Measurements from ENCODE around the gene ROGDI.

The ROGDI gene

DNA sequence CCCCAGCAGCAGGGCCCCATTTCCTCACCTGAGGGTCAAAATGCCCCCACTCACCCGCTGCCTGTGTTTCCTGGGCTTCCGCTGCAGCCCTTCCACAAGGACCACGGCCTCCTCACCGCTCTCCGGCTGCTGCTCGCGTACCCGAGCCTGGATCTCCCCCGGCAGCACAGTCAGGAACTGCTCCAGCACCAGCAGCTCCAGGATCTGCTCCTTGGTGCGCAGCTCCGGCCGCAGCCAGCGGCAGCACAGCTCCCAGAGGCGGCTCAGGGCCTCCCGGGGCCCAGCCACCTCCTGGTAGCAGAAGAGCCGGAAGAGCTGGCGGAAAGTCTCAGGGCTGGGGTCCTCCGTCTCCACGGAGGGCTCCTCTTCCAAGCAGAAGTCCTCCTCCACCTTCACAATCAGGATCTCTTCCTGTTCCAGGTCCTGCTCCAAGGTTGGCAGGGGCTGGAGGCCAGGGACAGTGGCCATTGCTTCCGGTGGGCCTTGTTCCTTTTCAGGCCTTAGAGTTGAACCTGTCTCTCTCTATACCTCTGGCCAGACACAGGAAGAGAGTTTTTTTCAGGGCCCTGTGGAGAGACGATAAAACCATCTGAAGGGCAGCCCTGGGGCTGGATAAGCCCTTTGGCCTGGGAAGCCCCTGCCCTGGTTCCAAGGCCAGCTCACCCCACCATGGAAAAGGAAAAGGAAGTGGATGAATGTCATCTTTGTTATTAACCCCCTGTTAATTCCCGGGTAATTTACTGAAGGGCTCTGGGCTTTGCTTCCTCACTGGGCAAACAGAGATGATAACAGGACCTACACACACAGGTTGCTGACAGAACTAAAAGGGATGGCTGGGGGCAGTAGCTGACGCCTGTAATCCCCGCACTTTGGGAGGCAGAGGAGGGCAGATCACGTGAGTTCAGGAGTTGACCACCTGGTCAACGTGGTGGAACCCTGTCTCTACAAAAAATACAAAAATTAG is 36.6 kb downstream of the ROGDI start:
- no peak for DNase-seq

DNA sequence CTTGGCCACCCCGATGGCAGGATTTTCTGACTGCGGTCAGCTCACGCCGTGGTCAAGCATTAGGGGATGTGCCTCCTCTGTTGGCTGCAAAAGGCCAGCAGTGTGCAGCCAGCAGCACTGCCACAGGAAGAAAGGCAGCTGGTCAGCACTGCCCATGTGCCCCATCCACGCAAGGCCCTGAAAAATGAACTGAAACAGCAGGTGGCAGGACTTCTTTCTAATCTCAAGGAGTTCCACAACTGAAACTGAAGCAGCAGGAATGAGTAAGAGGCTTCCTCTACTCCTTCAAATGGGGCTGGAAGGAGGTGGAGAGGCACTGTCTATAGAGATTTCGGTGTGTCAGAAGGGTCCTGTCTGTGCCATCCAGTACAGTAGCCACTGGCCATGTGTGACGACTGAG is 38.6 kb downstream of the ROGDI start:
- no peak for DNase-seq

DNA sequence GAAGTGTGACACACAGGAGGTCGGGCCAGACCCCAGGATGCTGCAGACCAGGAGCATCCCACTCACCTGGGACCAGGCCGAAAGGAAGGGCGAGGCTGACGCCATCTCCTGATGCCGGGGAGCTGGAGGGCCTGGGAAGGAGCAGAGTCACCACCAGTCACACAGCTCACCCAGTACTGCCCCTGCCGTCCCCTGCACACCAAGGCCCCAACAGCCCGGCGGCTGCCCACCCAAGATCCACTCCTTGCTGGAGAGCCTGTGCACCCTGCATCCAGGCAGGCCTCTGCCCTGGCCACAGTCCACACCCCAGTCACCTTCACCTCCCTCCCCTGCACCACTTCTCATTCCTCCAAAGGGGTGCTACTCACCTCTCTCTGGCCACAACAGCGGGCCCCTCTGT is 40.2 kb downstream of the ROGDI start:
- DNase-seq = no peak

DNA sequence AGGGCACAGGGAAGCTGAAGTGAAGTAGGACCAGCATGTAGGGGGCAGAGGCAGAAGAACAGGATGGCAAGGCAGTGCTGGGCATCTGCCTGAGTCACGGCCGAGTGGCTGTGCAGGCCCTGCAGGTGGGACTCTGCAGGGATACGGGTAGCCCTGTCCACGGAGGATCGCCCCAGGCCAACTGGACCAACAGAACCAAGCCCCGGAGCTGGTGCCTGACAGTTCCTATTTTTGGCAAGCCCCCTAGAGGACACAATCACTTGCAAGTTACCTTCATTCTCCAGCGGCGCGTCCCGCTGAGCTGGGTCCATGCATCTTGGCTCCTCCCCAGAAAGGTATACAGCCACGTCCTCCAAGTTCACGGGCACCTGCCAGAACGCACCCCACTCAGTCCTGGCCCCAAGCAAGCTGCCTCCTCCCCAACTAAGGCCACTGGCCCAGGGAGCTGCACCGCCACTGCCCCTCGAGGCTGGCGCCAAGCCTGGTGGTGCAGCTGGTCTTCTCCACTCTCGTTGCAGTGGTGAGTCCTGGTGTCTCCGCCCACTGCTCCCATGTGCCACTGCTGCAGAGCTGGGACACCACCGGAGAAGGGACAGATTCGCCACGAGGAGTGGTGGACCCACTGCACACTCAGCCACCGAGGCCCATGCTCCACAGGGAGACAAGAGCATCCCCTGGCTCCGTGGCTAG is 42.1 kb downstream of the ROGDI start:
- DNase-seq = no peak

DNA sequence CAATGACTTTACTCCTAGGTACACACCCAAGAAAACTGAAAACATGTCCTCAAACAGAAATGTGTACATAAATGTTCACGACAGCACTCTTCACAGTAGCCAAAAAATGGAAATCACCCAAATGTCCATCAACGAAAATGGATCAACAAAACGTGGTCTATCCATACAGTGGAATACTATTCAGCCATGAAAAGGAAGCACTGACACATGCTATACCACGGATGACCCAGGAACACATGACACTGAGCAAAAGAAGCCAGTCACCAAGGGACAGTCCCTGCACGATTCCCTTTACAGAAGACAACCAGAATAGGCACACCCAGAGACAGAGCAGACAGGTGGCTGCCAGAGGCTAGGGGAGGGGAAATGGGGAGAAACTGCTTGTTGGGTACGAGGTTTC is 46.7 kb downstream of the ROGDI start:
- no peak for DNase-seq

DNA sequence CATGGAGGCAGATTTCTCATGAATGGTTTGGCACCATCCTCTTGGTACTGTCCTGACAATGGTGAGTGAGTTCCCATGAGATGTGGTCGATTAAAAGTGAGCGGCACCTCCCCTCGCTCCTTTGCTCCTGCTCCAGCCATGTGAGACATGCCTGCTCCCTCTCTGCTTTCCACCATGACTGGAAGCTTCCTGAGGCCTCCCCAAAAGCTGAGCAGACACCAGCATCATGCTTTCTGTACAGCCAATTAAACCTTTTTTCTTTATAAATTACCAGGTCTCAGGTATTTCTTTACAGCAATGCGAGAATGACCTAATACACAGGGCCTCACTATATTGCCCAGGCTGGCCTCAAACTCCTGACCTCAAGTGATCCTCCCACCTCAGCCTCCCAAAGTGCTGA is 47.6 kb downstream of the ROGDI start:
- no peak for DNase-seq

DNA sequence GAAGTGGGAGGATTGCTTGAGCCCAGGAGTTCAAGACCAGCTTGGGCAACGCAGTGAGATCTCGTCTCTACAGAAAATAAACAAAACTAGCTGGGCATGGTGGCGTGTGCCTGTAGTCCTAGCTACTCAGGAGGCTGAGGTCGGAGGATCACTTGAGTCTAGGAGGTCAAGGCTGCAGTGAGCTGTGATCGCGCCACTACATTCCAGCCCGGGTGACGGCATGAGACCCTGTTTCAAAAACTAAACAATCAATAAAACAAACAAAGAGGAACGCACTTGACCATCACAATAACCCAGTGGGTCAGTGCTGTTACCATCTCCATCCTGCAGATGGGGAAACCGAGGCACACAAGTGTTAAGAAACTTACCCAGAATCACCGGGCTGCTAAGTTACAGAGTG is 49.2 kb downstream of the ROGDI start:
- no peak for DNase-seq

DNA sequence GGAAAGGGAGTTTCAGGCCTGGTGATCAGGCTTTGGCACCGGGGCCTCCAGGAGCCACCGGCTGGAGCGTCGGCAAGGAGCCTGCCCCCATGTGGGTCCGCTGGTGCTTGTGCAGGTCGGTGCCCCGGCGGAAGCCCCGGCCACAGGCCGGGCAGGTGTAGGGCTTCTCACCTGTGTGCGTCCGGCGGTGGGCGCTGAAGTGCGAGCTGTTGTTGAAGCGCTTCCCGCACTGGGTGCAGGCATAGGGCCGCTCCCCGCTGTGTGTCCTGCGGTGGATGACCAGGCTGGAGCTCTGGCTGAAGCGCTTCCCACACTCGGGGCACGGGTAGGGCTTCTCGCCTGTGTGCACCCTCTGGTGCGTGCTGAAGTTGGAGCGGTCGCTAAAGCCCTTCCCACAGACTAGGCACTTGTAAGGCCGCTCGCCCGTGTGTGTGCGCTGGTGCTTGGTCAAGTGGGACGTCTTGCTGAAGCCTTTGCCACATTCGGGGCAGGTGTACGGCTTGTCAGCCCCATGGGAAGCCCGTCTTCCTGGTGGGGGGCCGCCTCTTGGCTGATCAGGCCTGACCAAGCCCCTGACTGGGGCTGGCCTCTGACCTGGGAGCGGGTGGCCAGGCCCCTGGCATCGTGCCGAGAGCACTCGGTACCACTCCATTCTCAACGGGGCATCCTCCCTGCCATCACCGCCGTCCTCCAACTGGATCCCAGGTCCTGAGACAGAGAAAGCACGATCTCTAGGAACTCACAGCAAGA is 49.9 kb downstream of the ROGDI start:
- no peak for DNase-seq

DNA sequence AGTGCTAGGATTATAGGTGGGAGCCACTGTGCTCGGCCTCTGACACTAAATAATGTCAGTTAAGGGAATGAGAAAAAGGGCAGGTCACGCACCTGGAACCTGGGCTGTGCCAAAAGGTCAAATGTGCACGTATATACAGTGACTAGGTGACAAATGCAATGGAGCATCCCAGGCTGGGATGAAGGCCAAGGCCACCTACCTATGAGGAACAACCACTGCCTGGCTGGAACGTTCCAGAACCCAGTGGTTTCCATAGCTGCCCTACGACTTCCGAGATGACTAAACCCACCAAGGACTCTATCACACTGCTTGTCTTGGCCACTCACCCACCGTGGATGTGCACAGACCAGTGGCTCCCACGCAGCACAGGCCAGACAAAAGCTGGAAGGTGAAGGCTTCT is 51.5 kb downstream of the ROGDI start:
- no peak for DNase-seq

DNA sequence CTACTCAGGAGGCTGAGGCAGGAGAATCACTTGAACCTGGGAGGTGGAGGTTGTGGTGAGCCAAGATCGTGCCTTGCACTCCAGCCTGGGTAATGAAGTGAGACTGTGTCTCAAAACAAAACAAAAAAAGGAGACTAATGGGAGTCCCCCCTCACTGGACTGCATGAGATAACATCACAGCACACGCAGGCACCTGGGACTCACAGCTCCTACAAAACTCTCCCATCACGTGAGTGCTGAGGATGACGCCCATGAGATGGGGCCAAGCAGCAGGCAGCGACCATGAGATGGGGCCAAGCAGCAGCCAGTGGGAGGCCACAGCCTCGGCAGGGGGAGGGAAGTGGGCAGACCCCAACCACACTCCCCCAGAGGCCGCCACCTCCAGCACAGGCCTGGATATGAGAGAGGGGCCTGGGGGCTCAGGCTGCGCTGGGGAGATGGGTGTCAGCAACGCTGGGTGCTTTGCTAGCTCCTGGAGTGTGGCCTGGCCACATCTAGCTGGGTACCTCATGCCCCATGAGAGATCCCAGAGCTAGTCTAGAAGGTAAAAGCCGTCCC is 52.7 kb downstream of the ROGDI start:
- no peak for DNase-seq

DNA sequence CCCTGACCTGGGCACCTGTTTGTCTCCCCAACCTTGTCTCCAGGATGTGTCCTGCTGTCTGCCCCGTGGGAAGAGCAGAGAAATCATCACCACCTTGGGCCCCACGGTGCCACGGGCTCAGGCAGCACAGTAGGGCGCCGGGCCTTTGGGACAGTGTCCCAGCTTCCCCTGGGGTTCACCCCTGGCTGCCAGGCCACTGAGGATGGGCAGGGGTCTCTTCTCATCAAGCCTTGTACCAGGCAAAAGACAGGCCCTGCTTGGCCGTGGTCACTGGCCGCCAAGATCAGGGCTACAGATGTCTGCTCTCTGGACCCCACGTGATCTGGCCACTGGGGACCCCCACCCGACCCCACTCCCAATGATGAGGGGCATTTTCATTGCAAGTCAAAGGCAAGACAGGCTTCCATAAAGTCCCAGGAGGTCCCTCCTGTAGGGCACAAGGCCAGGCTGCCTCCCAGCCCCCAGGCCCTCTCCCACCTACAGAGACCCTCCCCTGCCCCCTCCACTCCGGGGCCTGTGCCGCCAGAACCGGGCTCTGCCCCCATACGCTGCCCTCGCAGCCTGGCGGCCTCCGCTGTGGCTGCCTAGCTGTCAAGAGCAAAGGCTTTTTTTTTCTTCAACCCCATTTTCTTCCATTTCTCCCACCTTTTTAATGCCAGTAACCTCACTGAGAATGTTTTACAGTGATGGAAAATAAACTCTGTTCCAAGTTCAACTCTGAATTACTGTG is 53.6 kb downstream of the ROGDI start:
- DNase-seq = no peak

DNA sequence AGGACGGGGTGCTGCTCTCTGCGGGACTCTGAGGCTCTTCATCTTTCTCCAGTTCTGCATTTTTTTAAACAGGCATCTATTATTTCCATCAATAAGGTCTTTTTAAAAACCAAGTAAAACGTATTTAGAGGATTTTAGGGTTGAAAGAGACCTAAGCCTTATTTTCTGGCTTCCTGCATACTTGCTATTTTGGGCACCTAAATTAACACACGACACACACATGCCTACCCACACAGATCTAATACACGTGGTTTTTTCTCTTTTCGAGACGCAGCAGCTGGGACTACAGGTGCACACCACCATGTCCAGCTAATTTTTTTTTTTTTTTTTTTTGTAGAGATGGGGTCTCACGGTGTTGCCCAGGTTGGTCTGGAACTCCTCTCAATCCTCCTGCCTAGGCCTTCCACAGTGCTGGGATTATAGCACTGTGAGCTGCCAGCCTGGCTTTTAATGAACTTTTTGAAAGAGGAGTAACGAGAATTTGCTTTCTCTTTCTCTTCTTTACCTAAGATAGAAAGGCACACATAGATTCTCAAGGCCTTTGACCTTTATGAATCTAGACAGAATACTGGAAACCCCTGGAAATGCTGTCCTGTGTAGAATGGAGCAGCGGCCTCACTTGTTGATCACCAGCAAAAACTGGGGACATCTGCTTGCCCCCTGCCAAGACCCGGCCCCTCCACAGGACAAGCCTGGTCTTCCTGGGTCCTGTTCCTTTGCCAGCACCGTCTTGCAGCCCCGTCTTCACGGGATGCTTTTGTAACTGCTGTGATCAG is 54.3 kb downstream of the ROGDI start:
- DNase-seq = no peak

DNA sequence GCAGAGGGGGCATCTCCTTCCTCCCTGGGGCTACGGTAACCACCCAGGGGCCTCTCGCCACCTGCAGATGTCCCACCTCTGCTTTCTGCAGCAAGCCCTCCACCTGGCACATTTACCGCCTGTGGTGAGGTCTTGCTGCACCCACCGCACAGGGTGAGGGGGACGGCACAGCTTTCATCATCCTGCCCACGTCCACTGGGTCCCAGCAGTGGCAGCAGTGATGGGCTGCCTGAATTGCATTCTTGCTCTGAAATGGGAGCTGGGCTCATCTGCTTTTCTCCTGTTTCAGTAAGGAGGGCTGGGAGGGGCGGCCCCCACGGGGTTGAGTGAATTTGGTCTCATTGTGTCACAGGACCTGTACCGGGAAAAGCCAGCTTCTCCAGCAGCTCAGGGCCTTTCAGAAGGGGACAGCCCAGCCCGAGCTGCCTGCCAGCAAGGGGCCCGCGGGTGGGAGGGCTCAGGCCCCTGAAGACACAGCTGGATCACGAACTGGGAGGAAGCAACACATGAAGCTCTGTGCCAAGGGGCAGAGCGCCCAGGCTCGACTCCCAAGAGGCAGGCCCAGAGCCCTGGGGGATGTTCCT is 55.4 kb downstream of the ROGDI start:
- no peak for DNase-seq
